GM21723 (cell line): Measurements from ENCODE around the gene ST8SIA3.

Experiments
- ATAC-seq: cut with Tn5 transposase; IDR thresholded peaks from one replicate; pipeline ENCODE4 v1.9.1; 2021; ENCODE audit warnings: mild to moderate bottlenecking, moderate library complexity; ENCODE audit not compliant: unreplicated experiment

The ST8SIA3 gene

GRCh38 chr18:57352271-57352701 is at the start of gene ST8SIA3:
Gene ST8SIA3, plus strand, starts transcription at chr18:57352557. Its CDS starts 290 bp downstream, at chr18:57352847.
- no peak for ATAC-seq

- no peak for ATAC-seq
These were observed 40.9 kb upstream of the ST8SIA3 start for GRCh38 chr18:57311472-57311871.

GRCh38 chr18:57312346-57313144 is 39.8 kb upstream of the ST8SIA3 start:
- ATAC-seq, result no peak

GRCh38 chr18:57320603-57321002 is 31.8 kb upstream of the ST8SIA3 start:
- no peak for ATAC-seq

- ATAC-seq, result no peak
These were observed 26.7 kb upstream of the ST8SIA3 start for GRCh38 chr18:57325491-57326166.

GRCh38 chr18:57326718-57327323 is 25.5 kb upstream of the ST8SIA3 start:
- ATAC-seq, result no peak

GRCh38 chr18:57328665-57329064 is 23.7 kb upstream of the ST8SIA3 start:
- no peak for ATAC-seq

GRCh38 chr18:57329856-57330255 is 22.5 kb upstream of the ST8SIA3 start:
- ATAC-seq, result no peak

- no peak for ATAC-seq
These were observed 20.6 kb upstream of the ST8SIA3 start for GRCh38 chr18:57331718-57332117.

- ATAC-seq, result no peak
These were observed 18.4 kb upstream of the ST8SIA3 start for GRCh38 chr18:57333940-57334339.

- no peak for ATAC-seq
These were observed 18.0 kb upstream of the ST8SIA3 start for GRCh38 chr18:57334383-57334782.

- ATAC-seq, result no peak
These were observed 16.0 kb upstream of the ST8SIA3 start for GRCh38 chr18:57336343-57336742.

GRCh38 chr18:57337890-57338289 is 14.5 kb upstream of the ST8SIA3 start:
- ATAC-seq, result no peak

- no peak for ATAC-seq
These were observed 8.5 kb upstream of the ST8SIA3 start for GRCh38 chr18:57343833-57344232.

GRCh38 chr18:57346876-57347275 is 5.5 kb upstream of the ST8SIA3 start:
- no peak for ATAC-seq

- ATAC-seq, result no peak
These were observed 4.6 kb upstream of the ST8SIA3 start for GRCh38 chr18:57347784-57348183.

- ATAC-seq, result no peak
These were observed 392 bp downstream of the ST8SIA3 start for GRCh38 chr18:57352761-57353136.

- ATAC-seq, result no peak
These were observed 981 bp downstream of the ST8SIA3 start for GRCh38 chr18:57353137-57353939.

- no peak for ATAC-seq
These were observed 1.6 kb downstream of the ST8SIA3 start for GRCh38 chr18:57353940-57354461.

GRCh38 chr18:57359433-57359832 is 7.1 kb downstream of the ST8SIA3 start:
- ATAC-seq, result no peak

GRCh38 chr18:57362714-57363113 is 10.4 kb downstream of the ST8SIA3 start:
- no peak for ATAC-seq
